CD14-positive monocyte (primary cell): ENCODE data around the gene NCOA5. TPM values are rescaled to one million over a fixed set of nuclear protein-coding genes. Genes with fewer than 3 reads are reported as not detected.

Experiments
- DNase-seq, 3 donors: peaks; one replicate each; pipeline ENCODE4 v3.0.0-alpha.2; 2011 to 2022
- H2AFZ ChIP-seq: 2 replicates; pipeline ENCODE4 v1.6.0; 2012; ENCODE audit warnings: mild to moderate bottlenecking, low read depth, low read length, inconsistent platforms; ENCODE audit not compliant: insufficient read depth, poor library complexity, severe bottlenecking
- H3K27ac ChIP-seq, 2 donors: 1 replicate in 1 of 2; 2 replicates in 1 of 2; pipeline ENCODE4 v1.5.1; 2012 to 2013; ENCODE audit warnings: low read length in 2 of 2, control low read depth in 1 of 2, inconsistent platforms in 1 of 2, low read depth in 1 of 2, mild to moderate bottlenecking in 1 of 2
- H3K27me3 ChIP-seq, 2 donors: one replicate each; pipeline versions ENCODE4 v1.6.0 to v1.6.1; 2011 to 2013; ENCODE audit warnings: low read length in 2 of 2; ENCODE audit not compliant: control insufficient read depth in 2 of 2, insufficient read depth in 2 of 2
- H3K36me3 ChIP-seq, 2 donors: replicated peaks in 1 of 2; 1 replicate in 1 of 2; 2 replicates in 1 of 2; pipeline versions ENCODE4 v1.5.1 to v1.6.1; 2012 to 2013; ENCODE audit warnings: low read length in 2 of 2, control low read depth in 1 of 2, inconsistent platforms in 1 of 2, mild to moderate bottlenecking in 1 of 2; ENCODE audit not compliant: insufficient read depth in 2 of 2, control insufficient read depth in 1 of 2
- H3K4me1 ChIP-seq, 2 donors: 1 replicate in 1 of 2; 2 replicates in 1 of 2; pipeline versions ENCODE4 v1.5.1 to v1.6.1; 2012 to 2013; ENCODE audit warnings: low read length in 2 of 2, control low read depth in 1 of 2, inconsistent platforms in 1 of 2, mild to moderate bottlenecking in 1 of 2, moderate library complexity in 1 of 2; ENCODE audit not compliant: insufficient read depth in 2 of 2, control insufficient read depth in 1 of 2
- H3K4me2 ChIP-seq: replicated peaks from 2 replicates; pipeline ENCODE3; 2012; ENCODE audit warnings: low read length, moderate library complexity, mild to moderate bottlenecking; ENCODE audit not compliant: poor library complexity, severe bottlenecking; ENCODE audit errors: extremely low read depth
- H3K4me3 ChIP-seq, 3 experiments: fragments of 200-600 bp in 1 of 3; sonication (generic) in 1 of 3; replicated peaks in 1 of 3; 1 replicate in 2 of 3; 2 replicates in 1 of 3; pipeline ENCODE4 v1.5.1; 2011 to 2013; ENCODE audit warnings: low read length in 3 of 3, mild to moderate bottlenecking in 3 of 3, control low read depth in 2 of 3, low read depth in 2 of 3, inconsistent platforms in 1 of 3, moderate library complexity in 1 of 3
- H3K79me2 ChIP-seq: 2 replicates; pipeline ENCODE4 v1.6.0; 2012; ENCODE audit warnings: mild to moderate bottlenecking, control low read depth, inconsistent platforms, low read length, moderate library complexity; ENCODE audit not compliant: insufficient read depth
- H3K9ac ChIP-seq: 2 replicates; pipeline ENCODE4 v1.6.0; 2017; ENCODE audit warnings: low read length, mild to moderate bottlenecking; ENCODE audit not compliant: insufficient read depth, poor library complexity, severe bottlenecking
- H3K9me3 ChIP-seq, 2 donors: replicated peaks in 1 of 2; 1 replicate in 1 of 2; 2 replicates in 1 of 2; pipeline versions ENCODE4 v1.5.1 to v1.6.1; 2012 to 2013; ENCODE audit warnings: low read length in 2 of 2, control low read depth in 1 of 2; ENCODE audit not compliant: control insufficient read depth in 1 of 2, insufficient read depth in 1 of 2
- H4K20me1 ChIP-seq: 2 replicates; pipeline ENCODE4 v1.6.0; 2012; ENCODE audit warnings: mild to moderate bottlenecking, low read length, control low read depth, moderate library complexity; ENCODE audit not compliant: insufficient read depth
- H3K27ac Mint-ChIP-seq, 7 donors: one replicate each; pipeline ENCODE4 v1.8.0; 2020; ENCODE audit warnings: mild to moderate bottlenecking in 7 of 7, mixed read lengths in 7 of 7, moderate library complexity in 6 of 7, inconsistent platforms in 2 of 7
- H3K27me3 Mint-ChIP-seq, 3 donors: one replicate each; pipeline ENCODE4 v1.8.0; 2021 to 2022; ENCODE audit warnings: low read depth in 3 of 3, mild to moderate bottlenecking in 3 of 3, mixed read lengths in 3 of 3, moderate library complexity in 3 of 3, inconsistent platforms in 1 of 3
- H3K36me3 Mint-ChIP-seq, 2 donors: one replicate each; pipeline ENCODE4 v1.8.0; 2020; ENCODE audit warnings: mixed read lengths in 2 of 2, inconsistent platforms in 1 of 2, mild to moderate bottlenecking in 1 of 2
- H3K4me1 Mint-ChIP-seq: one replicate; pipeline ENCODE4 v1.8.0; 2020; ENCODE audit warnings: mild to moderate bottlenecking, mixed read lengths
- H3K4me3 Mint-ChIP-seq, 2 donors: one replicate each; pipeline ENCODE4 v1.8.0; 2020; ENCODE audit warnings: mild to moderate bottlenecking in 2 of 2, mixed read lengths in 2 of 2, moderate library complexity in 1 of 2
- H3K9me3 Mint-ChIP-seq, 7 donors: one replicate each; pipeline ENCODE4 v1.8.0; 2020 to 2022; ENCODE audit warnings: mixed read lengths in 7 of 7, mild to moderate bottlenecking in 6 of 7, moderate library complexity in 6 of 7, inconsistent platforms in 2 of 7
- WGBS: methylation state at CpG from one replicate; pipeline ENCODE4 v1.1.5; 2013; ENCODE audit warnings: missing lambda C conversion rate; ENCODE audit not compliant: insufficient coverage; 5-methylcytosine and 5-hydroxymethylcytosine counted together
- intact Hi-C, 2 donors: fragments of 100-400 bp; cut with micrococcal nuclease; formaldehyde crosslinking; loops; one replicate each; pipeline versions ENCODE4 v1.15.0 to v1.15.1; 2023
- polyA plus RNA-seq, 3 donors: library from polyadenylated mRNA; depleted of rRNA in 1 of 3; unstranded in 2 of 3; stranded (reverse) in 1 of 3; fragments of 300-500 nt in 2 of 3; fragments of >200 nt in 1 of 3; fragmentation: Illumina TruSeq in 2 of 3; gene quantifications; 1 replicate in 2 of 3; 2 replicates in 1 of 3; pipeline ENCODE4 v1.2.3, GENCODE V29; 2012 to 2021
- TF ChIP-seq, protein P1 (sequence below): fragments of 200-600 bp; IDR thresholded peaks from one replicate; pipeline ENCODE4 v1.8.0; 2022; ENCODE audit warnings: antibody characterized with exemption, mild to moderate bottlenecking

The NCOA5 gene
- polyA plus RNA-seq, 3 donors: 4.5 to 10.2 (median 6.0) TPM

DNA sequence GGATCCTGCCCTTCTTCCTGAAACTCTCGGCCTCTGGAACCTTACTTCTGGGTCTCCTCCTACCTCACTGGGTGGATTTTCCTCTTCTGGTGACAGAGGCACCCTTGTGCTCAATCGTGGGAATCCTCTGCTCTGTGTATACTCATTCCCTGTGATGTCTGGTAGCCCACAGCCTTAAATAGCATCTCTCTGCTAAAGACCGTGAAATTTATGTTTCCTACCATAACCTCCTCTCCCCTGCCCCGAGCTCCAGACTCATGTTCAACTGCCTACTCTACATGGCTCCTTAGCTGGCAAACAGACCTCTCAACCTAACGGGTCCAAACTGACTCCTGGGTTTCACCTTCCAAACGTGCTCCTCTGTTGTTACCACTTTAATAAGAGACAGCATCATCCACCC lies 71.2 kb downstream of the NCOA5 start:
- 81% methylated on average over 4 of the region's 6 CpGs for WGBS
- peaks cover 16 to 54% of the 10 kb centered on the region in 2 donors for H3K27me3 ChIP-seq
- H3K36me3 ChIP-seq: no peaks in the 10 kb centered on the region
- H3K4me2 ChIP-seq: no peak overlapping the region
- no peaks in the 10 kb centered on the region for H3K79me2 ChIP-seq
- H3K4me1 Mint-ChIP-seq: peaks cover 25% of the 10 kb centered on the region
- peaks cover 0 to 12% (median 2%) of the 10 kb centered on the region in 7 donors for H3K9me3 Mint-ChIP-seq
- peak overlapping the region in 1 of 2 donors; percentile 8 for H3K4me3 Mint-ChIP-seq
- H3K9me3 ChIP-seq: no peaks in the 10 kb centered on the region
- TF ChIP-seq, protein P1, sequence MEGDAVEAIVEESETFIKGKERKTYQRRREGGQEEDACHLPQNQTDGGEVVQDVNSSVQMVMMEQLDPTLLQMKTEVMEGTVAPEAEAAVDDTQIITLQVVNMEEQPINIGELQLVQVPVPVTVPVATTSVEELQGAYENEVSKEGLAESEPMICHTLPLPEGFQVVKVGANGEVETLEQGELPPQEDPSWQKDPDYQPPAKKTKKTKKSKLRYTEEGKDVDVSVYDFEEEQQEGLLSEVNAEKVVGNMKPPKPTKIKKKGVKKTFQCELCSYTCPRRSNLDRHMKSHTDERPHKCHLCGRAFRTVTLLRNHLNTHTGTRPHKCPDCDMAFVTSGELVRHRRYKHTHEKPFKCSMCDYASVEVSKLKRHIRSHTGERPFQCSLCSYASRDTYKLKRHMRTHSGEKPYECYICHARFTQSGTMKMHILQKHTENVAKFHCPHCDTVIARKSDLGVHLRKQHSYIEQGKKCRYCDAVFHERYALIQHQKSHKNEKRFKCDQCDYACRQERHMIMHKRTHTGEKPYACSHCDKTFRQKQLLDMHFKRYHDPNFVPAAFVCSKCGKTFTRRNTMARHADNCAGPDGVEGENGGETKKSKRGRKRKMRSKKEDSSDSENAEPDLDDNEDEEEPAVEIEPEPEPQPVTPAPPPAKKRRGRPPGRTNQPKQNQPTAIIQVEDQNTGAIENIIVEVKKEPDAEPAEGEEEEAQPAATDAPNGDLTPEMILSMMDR: no peak
- peaks cover 48 to 78% (median 59%) of the 10 kb centered on the region in 3 donors for H3K27me3 Mint-ChIP-seq
- H3K27ac ChIP-seq: no peak overlapping the region
- DNase-seq: no peak
- H3K27ac Mint-ChIP-seq: no peak overlapping the region
- peaks cover 18 to 36% of the 10 kb centered on the region in 2 donors for H3K4me1 ChIP-seq
- no peak overlapping the region for H2AFZ ChIP-seq
- peaks cover 4% of the 10 kb centered on the region for H4K20me1 ChIP-seq
- peaks cover 0 to 11% of the 10 kb centered on the region in 2 donors for H3K36me3 Mint-ChIP-seq
- no peak overlapping the region for H3K9ac ChIP-seq
- no peak overlapping the region for H3K4me3 ChIP-seq
- intact Hi-C loops: loop anchor here in 1 of 2 donors (10.0 kb wide), 1 partner anchor 156 kb away; no protein-coding TSS in a partner anchor

DNA sequence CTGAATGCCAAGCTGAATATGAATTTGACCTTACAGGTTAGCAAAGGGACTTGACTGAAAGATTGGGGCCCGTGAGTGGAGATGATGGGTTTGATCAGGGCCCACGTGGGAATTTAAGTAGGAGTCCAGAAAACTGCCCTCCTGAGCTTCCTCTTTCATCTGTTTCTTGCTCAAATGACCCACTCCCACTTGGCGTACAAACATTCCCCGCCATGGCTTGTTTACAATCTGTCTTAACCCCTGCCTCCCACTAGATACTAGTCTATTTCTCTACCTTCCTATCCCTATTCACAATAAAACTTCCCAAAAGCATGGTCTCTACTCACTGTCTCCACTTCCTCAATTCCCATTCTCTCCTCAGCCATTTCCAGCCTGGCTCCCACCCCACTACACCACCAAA lies 71.7 kb downstream of the NCOA5 start:
- peaks cover 49 to 78% (median 58%) of the 10 kb centered on the region in 3 donors for H3K27me3 Mint-ChIP-seq
- TF ChIP-seq, protein P1: no peak
- Histone ChIP-seq H3K36me3 (no peaks in the 10 kb centered on the region), H3K27me3 (peaks cover 12 to 54% of the 10 kb centered on the region in 2 donors), H4K20me1 (peaks cover 4% of the 10 kb centered on the region), H3K4me1 (peaks cover 23 to 41% of the 10 kb centered on the region in 2 donors), H3K27ac (no peak overlapping the region), H3K9me3 (no peaks in the 10 kb centered on the region), H3K4me2 (no peak overlapping the region), H2AFZ (no peak overlapping the region), H3K4me3 (no peak overlapping the region), H3K79me2 (no peaks in the 10 kb centered on the region), H3K9ac (no peak overlapping the region)
- no peak for DNase-seq
- H3K9me3 Mint-ChIP-seq: peaks cover 0 to 12% (median 2%) of the 10 kb centered on the region in 7 donors
- peaks cover 29% of the 10 kb centered on the region for H3K4me1 Mint-ChIP-seq
- intact Hi-C loops: loop anchor here in 1 of 2 donors (10.0 kb wide), 1 partner anchor 157 kb away; no protein-coding TSS in a partner anchor
- no peak overlapping the region for H3K27ac Mint-ChIP-seq
- H3K4me3 Mint-ChIP-seq: peak overlapping the region in 1 of 2 donors; percentile 0
- WGBS: 92% methylated on average over 2 of the region's 4 CpGs
- H3K36me3 Mint-ChIP-seq: peaks cover 0 to 11% of the 10 kb centered on the region in 2 donors
